Nephron progenitor cell (in vitro differentiated cells): ENCODE data around the gene CLEC16A.

Experiments
- DNase-seq: peaks from one replicate; pipeline ENCODE4 v3.0.0; 2021
- H3K27ac Mint-ChIP-seq: 2 replicates; pipeline ENCODE4 v1.8.0; 2021; ENCODE audit warnings: mild to moderate bottlenecking, moderate library complexity, mixed read lengths
- H3K27me3 Mint-ChIP-seq: 2 replicates; pipeline ENCODE4 v1.8.0; 2021; ENCODE audit warnings: mild to moderate bottlenecking, low read depth, mixed read lengths; ENCODE audit not compliant: poor library complexity
- H3K36me3 Mint-ChIP-seq: 2 replicates; pipeline ENCODE4 v1.8.0; 2021; ENCODE audit warnings: low read depth, mixed read lengths
- H3K4me1 Mint-ChIP-seq: 2 replicates; pipeline ENCODE4 v1.8.0; 2021; ENCODE audit warnings: mixed read lengths
- H3K4me3 Mint-ChIP-seq: 2 replicates; pipeline ENCODE4 v1.8.0; 2021; ENCODE audit warnings: mild to moderate bottlenecking, moderate library complexity, mixed read lengths
- H3K9me3 Mint-ChIP-seq: 2 replicates; pipeline ENCODE4 v1.8.0; 2021; ENCODE audit warnings: mild to moderate bottlenecking, moderate library complexity, mixed read lengths
- CTCF ChIP-seq: fragments of 200-600 bp; sonication (generic); IDR thresholded peaks from 2 replicates; pipeline ENCODE4 v1.5.0; 2021; ENCODE audit warnings: antibody characterized with exemption

Gene CLEC16A

GRCh38 chr16:11155284-11155806 lies 211.0 kb downstream of the CLEC16A start:
- no peak for DNase-seq
- Mint-ChIP-seq H3K27ac (no peak overlapping the region), H3K27me3 (peaks cover 39% of the 10 kb centered on the region), H3K4me3 (no peak overlapping the region), H3K36me3 (peaks cover 11% of the 10 kb centered on the region), H3K9me3 (no peaks in the 10 kb centered on the region), H3K4me1 (peaks cover 60% of the 10 kb centered on the region)
- TF ChIP-seq CTCF, result no peak

- Mint-ChIP-seq H3K4me1 (peaks cover 61% of the 10 kb centered on the region), H3K9me3 (peaks cover 5% of the 10 kb centered on the region), H3K27me3 (peaks cover 45% of the 10 kb centered on the region), H3K4me3 (no peak overlapping the region), H3K27ac (no peak overlapping the region), H3K36me3 (peaks cover 8% of the 10 kb centered on the region)
- no peak for DNase-seq
- TF ChIP-seq CTCF, result no peak
These were observed 212.0 kb downstream of the CLEC16A start for GRCh38 chr16:11156401-11156800.

- H3K36me3 Mint-ChIP-seq, result peaks cover 8% of the 10 kb centered on the region
- H3K4me1 Mint-ChIP-seq, result peaks cover 61% of the 10 kb centered on the region
- peaks cover 48% of the 10 kb centered on the region for H3K27me3 Mint-ChIP-seq
- DNase-seq, result no peak
- no peak overlapping the region for H3K4me3 Mint-ChIP-seq
- H3K9me3 Mint-ChIP-seq, result peaks cover 5% of the 10 kb centered on the region
- no peak overlapping the region for H3K27ac Mint-ChIP-seq
- TF ChIP-seq CTCF, result no peak
These were observed 212.8 kb downstream of the CLEC16A start for GRCh38 chr16:11157143-11157542.

GRCh38 chr16:11158018-11158417 lies 213.7 kb downstream of the CLEC16A start:
- Mint-ChIP-seq H3K27ac (no peak overlapping the region), H3K36me3 (peaks cover 8% of the 10 kb centered on the region), H3K27me3 (peaks cover 45% of the 10 kb centered on the region), H3K4me1 (peaks cover 61% of the 10 kb centered on the region), H3K9me3 (peaks cover 5% of the 10 kb centered on the region), H3K4me3 (no peak overlapping the region)
- no peak for TF ChIP-seq CTCF
- no peak for DNase-seq

GRCh38 chr16:11159282-11159681 lies 214.9 kb downstream of the CLEC16A start:
- Mint-ChIP-seq H3K36me3 (peaks cover 8% of the 10 kb centered on the region), H3K9me3 (peaks cover 5% of the 10 kb centered on the region), H3K4me1 (peaks cover 70% of the 10 kb centered on the region), H3K27me3 (peaks cover 40% of the 10 kb centered on the region), H3K27ac (no peak overlapping the region), H3K4me3 (no peak overlapping the region)
- DNase-seq, result no peak
- no peak for TF ChIP-seq CTCF

- Mint-ChIP-seq H3K9me3 (peaks cover 5% of the 10 kb centered on the region), H3K27ac (no peak overlapping the region), H3K27me3 (peaks cover 39% of the 10 kb centered on the region), H3K4me1 (peaks cover 82% of the 10 kb centered on the region), H3K36me3 (peaks cover 8% of the 10 kb centered on the region), H3K4me3 (no peak overlapping the region)
- no peak for DNase-seq
- TF ChIP-seq CTCF, result no peak
These were observed 216.3 kb downstream of the CLEC16A start for GRCh38 chr16:11160676-11161115.
